Lower leg skin (tissue), 3 donors: ENCODE data around the gene TMEM222.

Experiments used
- POLR2A ChIP-seq, 2 donors: fragments of 450-650 bp; IDR thresholded peaks; one replicate each; pipeline ENCODE4 v1.6.1; 2016 to 2017; ENCODE audit warnings: antibody characterized with exemption in 2 of 2, mild to moderate bottlenecking in 1 of 2, moderate library complexity in 1 of 2
- TF ChIP-seq, protein P1 (sequence below), 3 donors: fragments of 450-650 bp; IDR thresholded peaks; one replicate each; pipeline ENCODE4 v1.5.1; 2016; ENCODE audit warnings: antibody characterized with exemption in 3 of 3, mild to moderate bottlenecking in 3 of 3, moderate library complexity in 2 of 3

DNA sequence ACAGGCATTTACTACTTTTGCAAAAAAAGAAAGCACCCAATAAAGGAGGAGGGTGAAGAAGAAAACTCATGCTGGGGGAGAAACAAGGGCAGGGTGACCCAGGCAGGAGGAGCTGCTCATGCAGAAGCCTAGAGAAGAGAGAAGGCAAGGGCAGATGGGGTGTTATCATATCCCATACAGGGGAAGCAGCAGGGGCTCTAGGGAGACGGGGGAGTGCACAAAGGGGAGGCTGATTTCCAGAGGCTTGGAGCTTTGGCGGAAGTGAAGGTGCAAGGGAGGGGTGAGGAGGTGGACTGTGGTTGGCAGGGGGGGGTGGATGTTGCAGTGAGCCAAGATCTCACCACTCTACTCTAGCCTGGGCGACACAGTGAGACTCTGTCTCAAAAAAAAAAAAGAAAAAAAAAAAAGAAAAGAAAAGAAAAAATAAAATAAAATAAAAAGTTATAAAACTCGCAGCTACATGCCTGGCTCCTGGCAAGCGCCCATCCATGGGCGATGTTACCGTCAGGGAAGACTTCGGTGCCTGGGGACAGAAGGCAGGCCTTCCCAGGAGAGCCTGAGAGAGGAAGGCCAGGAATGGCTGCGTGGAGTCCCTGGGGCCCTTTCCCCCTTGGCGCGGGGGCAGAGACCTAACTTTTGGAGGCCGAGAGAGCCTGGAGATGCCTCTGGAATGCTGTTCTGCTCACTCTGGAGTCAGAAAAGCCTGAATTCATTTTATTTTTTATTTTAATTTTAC lies 56.0 kb downstream of the TMEM222 start:
- no peak for TF ChIP-seq POLR2A (IDR thresholded peaks at IDR 0.05)
- TF ChIP-seq, protein P1, sequence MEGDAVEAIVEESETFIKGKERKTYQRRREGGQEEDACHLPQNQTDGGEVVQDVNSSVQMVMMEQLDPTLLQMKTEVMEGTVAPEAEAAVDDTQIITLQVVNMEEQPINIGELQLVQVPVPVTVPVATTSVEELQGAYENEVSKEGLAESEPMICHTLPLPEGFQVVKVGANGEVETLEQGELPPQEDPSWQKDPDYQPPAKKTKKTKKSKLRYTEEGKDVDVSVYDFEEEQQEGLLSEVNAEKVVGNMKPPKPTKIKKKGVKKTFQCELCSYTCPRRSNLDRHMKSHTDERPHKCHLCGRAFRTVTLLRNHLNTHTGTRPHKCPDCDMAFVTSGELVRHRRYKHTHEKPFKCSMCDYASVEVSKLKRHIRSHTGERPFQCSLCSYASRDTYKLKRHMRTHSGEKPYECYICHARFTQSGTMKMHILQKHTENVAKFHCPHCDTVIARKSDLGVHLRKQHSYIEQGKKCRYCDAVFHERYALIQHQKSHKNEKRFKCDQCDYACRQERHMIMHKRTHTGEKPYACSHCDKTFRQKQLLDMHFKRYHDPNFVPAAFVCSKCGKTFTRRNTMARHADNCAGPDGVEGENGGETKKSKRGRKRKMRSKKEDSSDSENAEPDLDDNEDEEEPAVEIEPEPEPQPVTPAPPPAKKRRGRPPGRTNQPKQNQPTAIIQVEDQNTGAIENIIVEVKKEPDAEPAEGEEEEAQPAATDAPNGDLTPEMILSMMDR (IDR thresholded peaks at IDR 0.05): no peak
